Keratinocyte (primary cell): ENCODE measurements around the gene CD79A. TPM values are rescaled to one million over a fixed set of nuclear protein-coding genes. Genes with fewer than 3 reads are reported as not detected.

ENCODE experiments used
- DNase-seq: peaks from one replicate; pipeline ENCODE4 v3.0.0-alpha.2; 2011; ENCODE audit warnings: low read depth, missing footprints, low spot score
- FAIRE-seq: peaks from 2 replicates; lab custom pipeline; 2011; peaks lifted over from hg19 to GRCh38; lab: Jason Lieb, UNC
- H2AFZ ChIP-seq: 2 replicates; pipeline ENCODE4 v1.6.0; 2012; ENCODE audit warnings: low read length, control low read depth, inconsistent platforms; ENCODE audit not compliant: control insufficient read depth
- H3K27ac ChIP-seq: 2 replicates; pipeline ENCODE4 v1.5.1; 2011; ENCODE audit warnings: low read length; ENCODE audit not compliant: control insufficient read depth, insufficient read depth
- H3K27me3 ChIP-seq: 3 replicates; pipeline ENCODE4 v1.6.0; 2011; ENCODE audit warnings: low read length; ENCODE audit not compliant: control insufficient read depth, insufficient read depth; ENCODE audit errors: extremely low read depth
- H3K36me3 ChIP-seq, 2 experiments: 2 replicates in 1 of 2; 3 replicates in 1 of 2; pipeline ENCODE4 v1.5.1; 2011; ENCODE audit warnings: low read length in 2 of 2, mild to moderate bottlenecking in 1 of 2; ENCODE audit not compliant: control insufficient read depth in 2 of 2, insufficient read depth in 2 of 2; ENCODE audit errors: extremely low read depth in 1 of 2
- H3K4me1 ChIP-seq: 3 replicates; pipeline ENCODE4 v1.5.1; 2011; ENCODE audit warnings: low read length; ENCODE audit not compliant: control insufficient read depth, insufficient read depth; ENCODE audit errors: extremely low read depth
- H3K4me2 ChIP-seq: 3 replicates; pipeline ENCODE4 v1.6.0; 2011; ENCODE audit warnings: low read depth, low read length; ENCODE audit not compliant: control insufficient read depth, insufficient read depth; ENCODE audit errors: extremely low read depth
- H3K4me3 ChIP-seq, 3 experiments: fragments of 200-600 bp in 1 of 3; sonication (generic) in 1 of 3; 2 replicates in 2 of 3; 3 replicates in 1 of 3; pipeline ENCODE4 v1.5.1; 2011 to 2016; ENCODE audit warnings: low read length in 3 of 3, mild to moderate bottlenecking in 3 of 3, control low read depth in 2 of 3, inconsistent platforms in 1 of 3, low read depth in 1 of 3, mixed read lengths in 1 of 3, mixed run types in 1 of 3, moderate library complexity in 1 of 3; ENCODE audit not compliant: control insufficient read depth in 2 of 3, insufficient read depth in 2 of 3; ENCODE audit errors: extremely low read depth in 1 of 3
- H3K79me2 ChIP-seq: 2 replicates; pipeline ENCODE4 v1.6.0; 2012; ENCODE audit warnings: low read length; ENCODE audit not compliant: control insufficient read depth, insufficient read depth
- H3K9ac ChIP-seq: 3 replicates; pipeline ENCODE4 v1.6.0; 2011; ENCODE audit warnings: low read length; ENCODE audit not compliant: control insufficient read depth, insufficient read depth; ENCODE audit errors: extremely low read depth
- H3K9me1 ChIP-seq: 3 replicates; pipeline ENCODE4 v1.6.0; 2011; ENCODE audit warnings: low read length; ENCODE audit not compliant: control insufficient read depth, insufficient read depth; ENCODE audit errors: extremely low read depth
- H3K9me3 ChIP-seq: 2 replicates; pipeline ENCODE4 v1.5.1; 2012; ENCODE audit warnings: low read depth, low read length; ENCODE audit not compliant: control insufficient read depth
- H4K20me1 ChIP-seq: 3 replicates; pipeline ENCODE4 v1.6.0; 2011; ENCODE audit warnings: low read length; ENCODE audit not compliant: control insufficient read depth, insufficient read depth; ENCODE audit errors: extremely low read depth
- EZH2 ChIP-seq: IDR thresholded peaks from one replicate; pipeline ENCODE4 v1.6.1; 2012; ENCODE audit warnings: inconsistent platforms, mild to moderate bottlenecking, low read length, moderate library complexity
- dilution Hi-C: fragments of 300-500 bp; cut with MboI; formaldehyde crosslinking; loops from one replicate; pipeline ENCODE4 v1.7.0; 2020; ENCODE audit warnings: low sequenced_read_pairs; ENCODE audit not compliant: extremely low pct_ligation_motif_present
- polyA minus RNA-seq, 3 experiments: library from RNA; depleted of rRNA, polyadenylated mRNA; stranded (reverse); fragments of >200 nt; gene quantifications; 1 replicate in 1 of 3; 2 replicates in 1 of 3; 3 replicates in 1 of 3; pipeline ENCODE4 v1.2.3, GENCODE V29; 2011
- polyA plus RNA-seq, 5 experiments: library from polyadenylated mRNA; depleted of rRNA in 3 of 5; stranded (reverse) in 3 of 5; stranded (forward) in 1 of 5; unstranded in 1 of 5; fragments of >200 nt; gene quantifications; 1 replicate in 1 of 5; 2 replicates in 3 of 5; 3 replicates in 1 of 5; pipeline versions ENCODE4 v1.2.1 to v1.2.3, GENCODE V29; 2011 to 2012; ENCODE audit warnings: missing spikeins in 2 of 5, low read depth in 1 of 5, low replicate concordance in 1 of 5
- TF ChIP-seq, protein P1 (sequence below), 3 experiments: IDR thresholded peaks in 1 of 3; conservative IDR thresholded peaks in 1 of 3; optimal IDR thresholded peaks in 1 of 3; 2 replicates in 2 of 3; 3 replicates in 1 of 3; pipeline versions ENCODE3 to v1.5.1; 2011; ENCODE audit warnings: low read length in 3 of 3, mild to moderate bottlenecking in 3 of 3, moderate library complexity in 2 of 3, control low read depth in 1 of 3, inconsistent platforms in 1 of 3; ENCODE audit not compliant: insufficient read depth in 2 of 3; ENCODE audit errors: extremely low read depth in 1 of 3

CD79A gene
- polyA plus RNA-seq (0.07 to 0.19 TPM (median 0.14 TPM) in 3 replicates), polyA minus RNA-seq (0.26 to 0.29 TPM in 2 of 3 replicates, not detected in the other)
- not detected for polyA plus RNA-seq (2011; ENCODE audit: low read depth)
- 0.07 TPM in 1 of 2 replicates, not detected in the other for polyA plus RNA-seq (2011; cell fraction: cytosol; rRNA removed)
- not detected in 2 replicates for polyA plus RNA-seq (2011; cell fraction: nucleus; rRNA removed)
- 0.17 and 0.32 TPM in 2 replicates for polyA plus RNA-seq (2012; ENCODE audit: low replicate concordance)
- polyA minus RNA-seq (2011; cell fraction: cytosol; rRNA and poly(A)+ RNA removed): not detected
- polyA minus RNA-seq (2011; cell fraction: nucleus; rRNA and poly(A)+ RNA removed): not detected in 2 replicates

DNA sequence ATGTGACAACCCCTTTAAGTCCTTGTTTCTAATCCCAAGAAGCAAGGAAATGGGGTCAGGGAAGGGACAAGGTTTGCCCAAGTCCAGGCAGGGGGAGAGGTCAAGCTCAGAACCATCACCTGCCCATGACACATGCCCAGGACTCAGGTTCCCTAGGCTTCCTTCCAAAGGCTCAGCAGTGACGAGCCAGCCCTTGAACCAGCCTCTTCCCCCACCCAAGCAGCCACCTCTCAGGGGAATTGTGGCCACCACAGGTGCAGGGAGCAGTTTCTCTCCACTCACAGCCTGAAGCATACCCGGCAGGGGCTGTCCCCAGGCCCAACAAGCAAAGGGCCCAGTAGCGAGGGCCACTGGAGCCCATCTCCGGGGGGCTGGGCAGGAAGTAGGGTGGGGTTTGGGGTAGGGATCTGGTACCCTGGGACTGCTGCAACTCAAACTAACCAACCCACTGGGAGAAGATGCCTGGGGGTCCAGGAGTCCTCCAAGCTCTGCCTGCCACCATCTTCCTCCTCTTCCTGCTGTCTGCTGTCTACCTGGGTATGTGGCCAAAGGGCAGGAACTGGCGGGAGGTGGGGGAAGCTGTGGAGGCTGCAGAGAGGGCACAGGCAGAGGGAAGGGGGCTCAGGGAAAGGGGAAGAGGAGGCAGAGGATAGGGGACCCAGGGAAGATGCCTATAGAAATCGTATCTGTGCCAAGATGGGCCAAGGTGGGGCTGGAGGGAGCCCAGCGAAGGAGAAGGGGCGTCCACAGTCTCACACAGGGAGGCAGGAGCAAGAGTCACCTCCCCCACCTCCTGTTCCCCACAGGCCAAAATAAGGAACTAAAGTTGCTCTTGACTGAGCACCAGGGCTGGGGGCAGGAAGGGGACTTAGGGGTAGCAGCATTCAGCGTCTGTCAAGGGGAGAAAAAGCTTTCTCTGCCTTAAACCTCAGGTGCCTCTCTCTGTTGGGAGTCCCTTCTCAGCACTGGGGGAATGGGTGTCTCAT, at the start of gene CD79A:
Gene CD79A (plus strand): TSS at position 433 of the 986 bp plus-strand sequence. CDS start 26 bp downstream, at position 459.
- Histone ChIP-seq H3K79me2 (no peaks in the 10 kb centered on the region), H3K4me1 (peaks cover 1% of the 10 kb centered on the region), H3K4me2 (no peak within 1 kb of the TSS), H3K9me3 (no peaks in the 10 kb centered on the region), H3K36me3 (no peaks in the 10 kb centered on the region), H3K9ac (no peak within 1 kb of the TSS), H3K27ac (no peak within 1 kb of the TSS), H3K9me1 (no peaks in the 10 kb centered on the region), H3K27me3 (peaks cover 5% of the 10 kb centered on the region), H3K4me3 (no peak within 1 kb of the TSS), H2AFZ (no peak within 1 kb of the TSS), H4K20me1 (peaks cover 8% of the 10 kb centered on the region)
- dilution Hi-C loops: no loop called here
- FAIRE-seq (no peak), DNase-seq (no peak)
- no peak for TF ChIP-seq EZH2
- TF ChIP-seq, protein P1, sequence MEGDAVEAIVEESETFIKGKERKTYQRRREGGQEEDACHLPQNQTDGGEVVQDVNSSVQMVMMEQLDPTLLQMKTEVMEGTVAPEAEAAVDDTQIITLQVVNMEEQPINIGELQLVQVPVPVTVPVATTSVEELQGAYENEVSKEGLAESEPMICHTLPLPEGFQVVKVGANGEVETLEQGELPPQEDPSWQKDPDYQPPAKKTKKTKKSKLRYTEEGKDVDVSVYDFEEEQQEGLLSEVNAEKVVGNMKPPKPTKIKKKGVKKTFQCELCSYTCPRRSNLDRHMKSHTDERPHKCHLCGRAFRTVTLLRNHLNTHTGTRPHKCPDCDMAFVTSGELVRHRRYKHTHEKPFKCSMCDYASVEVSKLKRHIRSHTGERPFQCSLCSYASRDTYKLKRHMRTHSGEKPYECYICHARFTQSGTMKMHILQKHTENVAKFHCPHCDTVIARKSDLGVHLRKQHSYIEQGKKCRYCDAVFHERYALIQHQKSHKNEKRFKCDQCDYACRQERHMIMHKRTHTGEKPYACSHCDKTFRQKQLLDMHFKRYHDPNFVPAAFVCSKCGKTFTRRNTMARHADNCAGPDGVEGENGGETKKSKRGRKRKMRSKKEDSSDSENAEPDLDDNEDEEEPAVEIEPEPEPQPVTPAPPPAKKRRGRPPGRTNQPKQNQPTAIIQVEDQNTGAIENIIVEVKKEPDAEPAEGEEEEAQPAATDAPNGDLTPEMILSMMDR (optimal IDR thresholded peaks at IDR 0.05 in 1 of 3, IDR thresholded peaks at IDR 0.05 in 1 of 3, conservative IDR thresholded peaks at IDR 0.05 in 1 of 3; ENCODE audit: extremely low read depth in 1 of 3, insufficient read depth in 2 of 3, low read length in 3 of 3): no peak

DNA sequence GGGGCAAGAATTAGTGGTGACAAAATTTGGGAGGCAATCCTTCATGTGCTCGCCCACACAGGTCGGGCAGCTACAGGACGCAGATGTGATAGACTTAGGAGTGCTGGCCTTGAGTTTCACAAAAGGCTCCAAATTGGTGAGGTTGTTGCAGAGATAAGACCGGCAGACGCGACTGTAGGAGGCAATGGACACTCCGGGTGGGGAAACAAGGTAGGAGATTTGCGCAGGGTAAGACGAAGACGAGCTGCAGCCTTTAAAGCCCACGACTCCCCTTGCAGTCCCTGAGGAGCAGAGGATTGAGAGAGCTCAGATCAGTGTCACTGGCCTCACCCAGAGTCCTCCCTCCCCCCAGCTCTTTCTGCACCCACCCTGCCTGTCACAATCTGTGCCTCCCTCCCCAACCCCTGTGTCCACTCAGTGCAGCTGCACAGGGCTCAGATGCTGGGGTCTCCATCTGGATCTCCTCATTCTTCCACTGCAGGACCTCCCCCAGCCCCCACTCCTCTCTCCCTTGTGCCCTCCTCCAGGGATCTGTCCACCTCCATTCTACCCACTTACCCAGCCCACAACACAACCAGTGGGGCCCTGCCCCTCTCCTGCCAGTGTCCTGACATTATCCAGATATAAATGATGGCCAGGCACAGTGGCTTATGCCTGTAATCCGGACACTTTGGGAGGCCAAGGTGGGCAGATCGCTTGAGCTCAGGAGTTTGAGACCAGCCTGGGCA, 38.9 kb upstream of the CD79A start:
- Histone ChIP-seq H4K20me1 (no peaks in the 10 kb centered on the region), H3K4me1 (no peaks in the 10 kb centered on the region), H3K9ac (no peak overlapping the region), H3K36me3 (no peaks in the 10 kb centered on the region), H3K4me3 (no peak overlapping the region), H3K27me3 (peaks cover 17% of the 10 kb centered on the region), H3K79me2 (no peaks in the 10 kb centered on the region), H3K9me3 (no peaks in the 10 kb centered on the region), H3K27ac (no peak overlapping the region), H3K4me2 (no peak overlapping the region), H3K9me1 (no peaks in the 10 kb centered on the region), H2AFZ (no peak overlapping the region)
- dilution Hi-C loops: no loop called here
- no peak for TF ChIP-seq EZH2
- TF ChIP-seq, protein P1 (optimal IDR thresholded peaks at IDR 0.05 in 1 of 3, IDR thresholded peaks at IDR 0.05 in 1 of 3, conservative IDR thresholded peaks at IDR 0.05 in 1 of 3; ENCODE audit: extremely low read depth in 1 of 3, insufficient read depth in 2 of 3, low read length in 3 of 3): no peak
- no peak for DNase-seq
- FAIRE-seq: no peak
